GM10248 (cell line): ENCODE results near the gene B3GALT4.
A peak's percentile ranks its signal among the peaks of the same experiment; 100 is the strongest.

Source experiments
- CTCF ChIA-PET: fragments of 300-600 bp; sonication (Branson Sonifier 250); formaldehyde crosslinking; extraction: SDS; loops from one replicate; lab custom pipeline; 2021; ENCODE audit warnings: antibody characterized with exemption; lab: Yijun Ruan, JAX
- POLR2A ChIA-PET: fragments of 350-650 bp; sonication (Branson Sonifier 250); formaldehyde crosslinking; extraction: SDS; loops from one replicate; lab custom pipeline; 2020; ENCODE audit warnings: antibody characterized with exemption; lab: Yijun Ruan, JAX
- DNase-seq: peaks from one replicate; pipeline ENCODE4 v3.0.0; 2012; ENCODE audit errors: extremely low spot score
- TF ChIP-seq, protein P1 (sequence below): IDR thresholded peaks from 2 replicates; pipeline ENCODE4 v1.5.1; 2012; ENCODE audit warnings: mild to moderate bottlenecking, low read depth; ENCODE audit errors: extremely low read depth, missing control alignments, control extremely low read depth

Gene B3GALT4

GRCh38 chr6:33313709-33314514, 37.0 kb downstream of the B3GALT4 start, which contains the start of gene TAPBP:
Gene TAPBP (minus strand): TSS chr6:33314078. CDS start chr6:33314041, 37 bp downstream.
- DNase-seq: peak; percentile 90
- CTCF ChIA-PET: interaction anchor here (2.0 to 2.7 kb wide), 2 partner anchors 13 to 15 kb away, joined by 15 to 18 read pairs; partner anchors contain the start of gene RGL2
- TF ChIP-seq, protein P1, sequence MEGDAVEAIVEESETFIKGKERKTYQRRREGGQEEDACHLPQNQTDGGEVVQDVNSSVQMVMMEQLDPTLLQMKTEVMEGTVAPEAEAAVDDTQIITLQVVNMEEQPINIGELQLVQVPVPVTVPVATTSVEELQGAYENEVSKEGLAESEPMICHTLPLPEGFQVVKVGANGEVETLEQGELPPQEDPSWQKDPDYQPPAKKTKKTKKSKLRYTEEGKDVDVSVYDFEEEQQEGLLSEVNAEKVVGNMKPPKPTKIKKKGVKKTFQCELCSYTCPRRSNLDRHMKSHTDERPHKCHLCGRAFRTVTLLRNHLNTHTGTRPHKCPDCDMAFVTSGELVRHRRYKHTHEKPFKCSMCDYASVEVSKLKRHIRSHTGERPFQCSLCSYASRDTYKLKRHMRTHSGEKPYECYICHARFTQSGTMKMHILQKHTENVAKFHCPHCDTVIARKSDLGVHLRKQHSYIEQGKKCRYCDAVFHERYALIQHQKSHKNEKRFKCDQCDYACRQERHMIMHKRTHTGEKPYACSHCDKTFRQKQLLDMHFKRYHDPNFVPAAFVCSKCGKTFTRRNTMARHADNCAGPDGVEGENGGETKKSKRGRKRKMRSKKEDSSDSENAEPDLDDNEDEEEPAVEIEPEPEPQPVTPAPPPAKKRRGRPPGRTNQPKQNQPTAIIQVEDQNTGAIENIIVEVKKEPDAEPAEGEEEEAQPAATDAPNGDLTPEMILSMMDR: no peak
- POLR2A ChIA-PET: interaction anchor here (0.8 kb wide), 1 partner anchor 42 kb away, joined by 3 read pairs; the partner anchor contains the start of genes RPS18 and VPS52

DNA sequence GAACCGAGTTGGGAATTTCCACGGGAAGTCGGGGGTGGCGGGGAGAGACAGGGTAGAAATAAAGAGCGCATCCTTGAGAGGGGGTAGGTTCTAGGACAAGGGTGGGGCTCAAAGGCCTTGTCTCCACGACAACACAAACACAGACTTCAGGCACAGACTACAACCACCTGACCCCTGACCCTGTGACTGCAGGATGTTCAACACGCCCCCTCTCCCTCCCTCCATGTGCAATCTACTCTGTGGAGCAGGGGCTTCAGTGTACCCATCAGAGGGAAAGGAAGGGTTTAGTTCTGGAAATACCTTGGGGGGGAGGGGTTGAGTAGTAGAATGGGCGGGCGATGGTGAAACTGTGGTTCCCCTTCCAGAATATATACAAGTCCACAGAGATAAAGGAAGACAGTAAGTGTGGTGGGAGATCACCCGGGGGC, 37.6 kb downstream of the B3GALT4 start:
- CTCF ChIA-PET: no interaction called here
- POLR2A ChIA-PET: no interaction called here
- DNase-seq: peak; percentile 71
- TF ChIP-seq, protein P1: no peak

- CTCF ChIA-PET: interaction anchor here (1.0 to 1.2 kb wide), 2 partner anchors 29 to 67 kb away, joined by 3 read pairs; no protein-coding TSS in a partner anchor
- POLR2A ChIA-PET: no interaction called here
- TF ChIP-seq, protein P1: no peak
These were observed 38.2 kb downstream of the B3GALT4 start for GRCh38 chr6:33314943-33315792.

DNA sequence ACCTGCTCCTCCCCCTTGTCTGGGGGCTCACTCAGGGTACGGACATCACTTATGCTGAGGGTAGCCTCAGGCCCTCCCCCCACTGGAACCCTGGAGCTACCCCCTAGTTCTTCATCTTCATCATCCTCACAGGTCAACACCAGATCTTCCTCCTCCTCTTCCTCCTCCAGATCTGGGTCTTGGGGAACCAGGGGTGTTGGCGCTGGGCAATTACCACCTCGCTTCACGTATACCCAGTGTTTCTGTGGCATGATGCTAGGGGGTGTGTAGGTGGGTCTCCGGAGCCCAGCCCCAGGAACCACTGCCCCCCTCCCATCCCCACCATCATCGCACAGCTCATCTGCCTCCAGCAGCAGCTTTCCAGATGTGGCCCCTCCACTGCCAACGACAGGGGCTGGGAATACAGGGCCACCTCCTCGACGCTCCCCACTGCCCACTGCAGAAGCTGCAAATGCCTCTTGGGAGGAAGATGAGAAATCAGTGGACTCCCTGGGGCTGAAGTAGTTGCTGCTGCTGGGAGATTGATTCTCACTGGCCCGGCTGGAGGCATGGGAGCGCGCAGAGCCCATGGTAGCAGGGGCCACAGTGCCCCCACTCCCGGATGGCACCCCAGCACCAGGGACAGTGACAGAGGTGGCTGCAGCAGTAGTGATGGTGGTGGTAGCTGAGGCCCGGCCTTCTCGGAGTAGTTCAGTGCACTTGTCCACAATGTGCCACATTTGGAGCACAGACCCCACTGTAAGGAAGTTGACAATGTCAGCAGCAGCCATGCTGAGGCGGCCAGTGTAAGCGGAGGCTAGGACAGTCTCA, 39.1 kb downstream of the B3GALT4 start:
- CTCF ChIA-PET: interaction anchor here (1.0 to 3.3 kb wide), 3 partner anchors 16 to 68 kb away, joined by 3 to 13 read pairs (median 3); partner anchors contain the start of gene RGL2

More at GRCh38 chr6:33314943-33315792, 38.2 kb downstream of the B3GALT4 start:
- no peak for DNase-seq

DNA sequence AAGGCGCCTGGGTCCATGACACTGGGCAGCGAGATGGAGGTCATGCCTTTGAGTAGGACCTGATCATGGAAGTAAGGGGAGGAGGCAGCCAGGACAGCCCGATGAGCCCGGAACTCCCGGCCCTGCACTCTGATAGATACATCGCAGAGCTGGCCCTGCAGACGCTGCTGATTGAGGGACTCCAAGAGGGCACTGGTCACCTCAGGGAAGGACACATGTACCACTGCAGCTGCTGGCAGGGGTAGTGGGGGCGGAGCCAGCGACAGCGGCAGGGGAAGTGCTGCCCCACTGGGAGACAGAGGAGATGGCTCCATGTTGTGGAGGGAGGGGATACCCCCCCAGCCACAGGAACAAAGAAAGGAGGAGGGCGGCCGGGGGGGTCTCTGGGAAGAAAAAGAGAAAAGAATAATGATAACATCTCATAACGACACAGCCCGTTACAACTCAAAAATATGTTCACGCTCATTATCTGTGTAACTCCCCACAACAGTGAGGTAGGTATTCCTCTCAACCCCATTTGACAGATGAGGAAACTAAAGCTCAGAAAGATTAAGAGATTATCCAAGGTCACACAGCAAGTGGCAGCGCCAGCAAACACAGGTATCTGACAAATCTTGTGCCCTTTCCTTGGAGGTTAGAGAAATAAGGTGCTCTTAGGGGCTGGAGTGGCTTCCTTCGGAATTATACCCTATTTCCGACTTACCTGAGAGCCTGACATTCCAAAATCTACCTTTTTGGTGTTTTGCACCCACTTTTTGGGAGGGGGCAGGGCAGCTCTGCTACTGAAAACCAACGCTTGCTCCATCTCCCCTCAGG, 39.9 kb downstream of the B3GALT4 start:
- no peak for DNase-seq
- CTCF ChIA-PET: interaction anchor here (1.5 to 3.3 kb wide), 3 partner anchors 12 to 28 kb away, joined by 6 to 13 read pairs (median 13); partner anchors contain the start of gene RGL2
- POLR2A ChIA-PET: interaction anchor here (0.7 to 1.6 kb wide), 5 partner anchors 16 to 345 kb away, joined by 3 to 17 read pairs (median 9); partner anchors contain the start of genes HLA-DPB1 and RGL2
- TF ChIP-seq, protein P1: no peak

More for the DNA sequence above, 39.1 kb downstream of the B3GALT4 start:
- POLR2A ChIA-PET: no interaction called here
- DNase-seq: no peak
- TF ChIP-seq, protein P1: no peak
